Measurements from ENCODE around the gene MACF1.

- TF ChIP-seq, protein P1, sequence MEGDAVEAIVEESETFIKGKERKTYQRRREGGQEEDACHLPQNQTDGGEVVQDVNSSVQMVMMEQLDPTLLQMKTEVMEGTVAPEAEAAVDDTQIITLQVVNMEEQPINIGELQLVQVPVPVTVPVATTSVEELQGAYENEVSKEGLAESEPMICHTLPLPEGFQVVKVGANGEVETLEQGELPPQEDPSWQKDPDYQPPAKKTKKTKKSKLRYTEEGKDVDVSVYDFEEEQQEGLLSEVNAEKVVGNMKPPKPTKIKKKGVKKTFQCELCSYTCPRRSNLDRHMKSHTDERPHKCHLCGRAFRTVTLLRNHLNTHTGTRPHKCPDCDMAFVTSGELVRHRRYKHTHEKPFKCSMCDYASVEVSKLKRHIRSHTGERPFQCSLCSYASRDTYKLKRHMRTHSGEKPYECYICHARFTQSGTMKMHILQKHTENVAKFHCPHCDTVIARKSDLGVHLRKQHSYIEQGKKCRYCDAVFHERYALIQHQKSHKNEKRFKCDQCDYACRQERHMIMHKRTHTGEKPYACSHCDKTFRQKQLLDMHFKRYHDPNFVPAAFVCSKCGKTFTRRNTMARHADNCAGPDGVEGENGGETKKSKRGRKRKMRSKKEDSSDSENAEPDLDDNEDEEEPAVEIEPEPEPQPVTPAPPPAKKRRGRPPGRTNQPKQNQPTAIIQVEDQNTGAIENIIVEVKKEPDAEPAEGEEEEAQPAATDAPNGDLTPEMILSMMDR (IDR thresholded peaks at IDR 0.05) = no peak
- TF ChIP-seq EZH2 (IDR thresholded peaks at IDR 0.05) = no peak
These were observed 78.2 kb downstream of the MACF1 start for GRCh38 chr1:39282537-39283216.

Data from neural progenitor cell (in vitro differentiated cells).